OCI-LY3 (cell line): ENCODE data around the gene PRCC.

Experiments
- EZH2phosphoT487 ChIP-seq: fragments of 200-600 bp; shearing (Covaris generic); IDR thresholded peaks from 2 replicates; pipeline ENCODE4 v1.6.1; 2018; ENCODE audit warnings: antibody characterized with exemption, mixed run types, low read depth
- TF ChIP-seq, protein P1 (sequence below): fragments of 200-600, 300-600 bp; sonication (generic); IDR thresholded peaks from 2 replicates; pipeline ENCODE4 v1.5.1; 2014; ENCODE audit warnings: antibody characterized with exemption, low read length, low read depth

DNA sequence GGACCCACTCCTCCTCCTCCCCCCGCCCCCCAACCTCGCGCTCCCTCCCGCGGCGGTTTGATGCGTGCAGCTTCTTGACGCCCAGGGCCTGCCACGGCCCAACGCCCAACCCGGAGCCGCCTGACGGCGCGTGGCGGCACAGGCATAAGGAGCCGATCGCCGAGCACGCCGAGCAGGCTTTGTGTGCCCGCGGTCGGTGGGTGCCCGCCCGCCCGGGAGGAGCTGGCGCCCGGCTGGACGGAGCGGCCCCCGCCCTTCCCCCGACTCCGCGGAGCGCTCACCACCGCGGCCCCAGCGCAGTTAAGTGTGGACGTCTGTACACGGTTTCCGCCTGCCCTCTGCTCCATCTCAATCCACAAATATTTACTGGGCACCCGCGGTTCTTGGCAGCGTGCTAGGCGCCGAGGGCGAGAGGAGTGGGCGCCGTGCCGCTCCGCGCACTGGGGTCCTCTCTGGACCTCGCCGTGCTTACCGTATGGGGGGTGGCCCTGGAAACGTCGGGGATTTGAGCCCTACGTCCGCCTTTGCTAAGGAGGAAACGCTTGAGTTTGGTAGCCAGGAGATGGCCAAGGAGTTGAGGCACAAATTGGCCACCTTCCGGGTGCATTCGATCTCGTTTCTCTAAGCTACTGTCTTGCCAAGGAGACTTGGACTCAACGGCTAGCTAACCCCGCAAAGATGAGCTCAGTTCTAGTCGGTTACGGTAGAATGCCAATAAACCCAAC lies 15.4 kb upstream of the PRCC start:
- TF ChIP-seq, protein P1, sequence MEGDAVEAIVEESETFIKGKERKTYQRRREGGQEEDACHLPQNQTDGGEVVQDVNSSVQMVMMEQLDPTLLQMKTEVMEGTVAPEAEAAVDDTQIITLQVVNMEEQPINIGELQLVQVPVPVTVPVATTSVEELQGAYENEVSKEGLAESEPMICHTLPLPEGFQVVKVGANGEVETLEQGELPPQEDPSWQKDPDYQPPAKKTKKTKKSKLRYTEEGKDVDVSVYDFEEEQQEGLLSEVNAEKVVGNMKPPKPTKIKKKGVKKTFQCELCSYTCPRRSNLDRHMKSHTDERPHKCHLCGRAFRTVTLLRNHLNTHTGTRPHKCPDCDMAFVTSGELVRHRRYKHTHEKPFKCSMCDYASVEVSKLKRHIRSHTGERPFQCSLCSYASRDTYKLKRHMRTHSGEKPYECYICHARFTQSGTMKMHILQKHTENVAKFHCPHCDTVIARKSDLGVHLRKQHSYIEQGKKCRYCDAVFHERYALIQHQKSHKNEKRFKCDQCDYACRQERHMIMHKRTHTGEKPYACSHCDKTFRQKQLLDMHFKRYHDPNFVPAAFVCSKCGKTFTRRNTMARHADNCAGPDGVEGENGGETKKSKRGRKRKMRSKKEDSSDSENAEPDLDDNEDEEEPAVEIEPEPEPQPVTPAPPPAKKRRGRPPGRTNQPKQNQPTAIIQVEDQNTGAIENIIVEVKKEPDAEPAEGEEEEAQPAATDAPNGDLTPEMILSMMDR = no peak
- no peak for TF ChIP-seq EZH2phosphoT487
